ENCODE measurements around the gene TTYH3. TPM values are rescaled to one million over a fixed set of nuclear protein-coding genes. Genes with fewer than 3 reads are reported as not detected.
A peak's percentile ranks its signal among the peaks of the same experiment; 100 is the strongest.

Gene TTYH3
- total and polyA plus RNA-seq, 9 of the 15 experiments (the other 6 are each of a cell fraction or from before 2014, with no cell fraction given): 0.01 to 5.5 (median 1.1) TPM

GRCh38 chr7:2670720-2671391 lies 39.1 kb downstream of the TTYH3 start (continued):
- TF ChIP-seq CTCF (IDR thresholded peaks at IDR 0.05 in 2 of 3, conservative IDR thresholded peaks at IDR 0.05 in 1 of 3; ENCODE audit: insufficient read depth in 2 of 3, low read depth in 1 of 3, low read length in 3 of 3) (peak; percentile 89 to 94 (median 92)), CTCFL (IDR thresholded peaks at IDR 0.05; ENCODE audit: borderline replicate concordance, insufficient read depth, low read depth, low read length, poor library complexity, severe bottlenecking) (peak; percentile 46), TEAD1 (CRISPR knock-in tag; IDR thresholded peaks at IDR 0.05) (peak in 1 of 2 experiments; percentile 17; a peak in 1 of 4 replicates), MTF1 (CRISPR knock-in tag; IDR thresholded peaks at IDR 0.05; ENCODE audit: borderline replicate concordance) (no peak), ZSCAN32 (CRISPR knock-in tag; IDR thresholded peaks at IDR 0.05) (no peak), SP1 (CRISPR knock-in tag; IDR thresholded peaks at IDR 0.05) (peak; percentile 56; the same call in 1 of the 2 replicates), E2F6 (IDR thresholded peaks at IDR 0.05; ENCODE audit: borderline replicate concordance in 1 of 2, extremely low read depth in 1 of 2, insufficient read depth in 1 of 2, insufficient read length in 1 of 2, low read depth in 1 of 2, low read length in 1 of 2, poor library complexity in 1 of 2, severe bottlenecking in 1 of 2) (peak; percentile 31 to 59), POLR2H (tag; IDR thresholded peaks at IDR 0.05; ENCODE audit: low read depth) (no peak), DEAF1 (CRISPR knock-in tag; IDR thresholded peaks at IDR 0.05) (peak; percentile 68; the same call in 1 of the 2 replicates), CREM (IDR thresholded peaks at IDR 0.05; ENCODE audit: low read depth) (0 out of 2 replicates have a peak, but pooled peaks have one; percentile 34), TBP (optimal IDR thresholded peaks at IDR 0.05; ENCODE audit: low read depth, low read length) (no peak), PCBP1 (IDR thresholded peaks at IDR 0.05; ENCODE audit: low read depth, low read length, poor library complexity, severe bottlenecking) (no peak), SRSF1 (IDR thresholded peaks at IDR 0.05; ENCODE audit: low read depth, low read length) (no peak), MYNN (IDR thresholded peaks at IDR 0.05) (0 out of 2 replicates have a peak, but pooled peaks have one; percentile 66), MYNN (CRISPR knock-in tag; IDR thresholded peaks at IDR 0.05) (no peak), SMC3 (conservative IDR thresholded peaks at IDR 0.05; ENCODE audit: insufficient read depth, low read depth, low read length) (peak; percentile 91), MBD2 (IDR thresholded peaks at IDR 0.05; ENCODE audit: borderline replicate concordance, low read depth) (no peak), MAX (CRISPR knock-in tag; IDR thresholded peaks at IDR 0.05) (no peak), THAP7 (CRISPR knock-in tag; IDR thresholded peaks at IDR 0.05) (no peak)
